Caco-2 (cell line): ENCODE data around the gene ACSM6. TPM values are rescaled to one million over a fixed set of nuclear protein-coding genes. Genes with fewer than 3 reads are reported as not detected.

Experiments used
- BruUV-seq: library from RNA; stranded (reverse); fragments of 400-500 nt; replicated peaks from 2 replicates; lab custom pipeline; 2021; lab: Mats Ljungman, UMichigan
- CTCF ChIA-PET: fragments of 300-600 bp; sonication (Branson Sonifier 250); formaldehyde crosslinking; loops from one replicate; lab custom pipeline; 2022; ENCODE audit warnings: antibody characterized with exemption; lab: Charles Lee
- POLR2A ChIA-PET: fragments of 300-600 bp; sonication (Branson Sonifier 250); formaldehyde crosslinking; loops from one replicate; lab custom pipeline; 2022; ENCODE audit warnings: antibody characterized with exemption; lab: Charles Lee
- DNase-seq, 2 experiments: peaks; one replicate each; pipeline versions ENCODE4 v3.0.0 to v3.0.0-alpha.2; 2020 to 2022
- H3K27me3 ChIP-seq: replicated peaks from 2 replicates; pipeline ENCODE4 v1.6.0; 2011; ENCODE audit warnings: low read length; ENCODE audit not compliant: control insufficient read depth, insufficient read depth
- H3K36me3 ChIP-seq: 2 replicates; pipeline ENCODE4 v1.5.1; 2011; ENCODE audit warnings: low read length; ENCODE audit not compliant: control insufficient read depth, insufficient read depth
- H3K4me1 ChIP-seq: fragments of 250-450 bp; sonication (Bioruptor Pico); 2 replicates; pipeline ENCODE4 v1.5.1; 2020; ENCODE audit warnings: mild to moderate bottlenecking
- H3K4me3 ChIP-seq: 2 replicates; pipeline ENCODE4 v1.5.1; 2011; ENCODE audit warnings: low read depth, mild to moderate bottlenecking, control low read depth, low read length
- H3K9me3 ChIP-seq: fragments of 250-450 bp; sonication (Bioruptor Pico); 2 replicates; pipeline ENCODE4 v1.5.1; 2020; ENCODE audit warnings: mild to moderate bottlenecking, moderate library complexity
- H3K27ac Mint-ChIP-seq: one replicate; pipeline ENCODE4 v1.8.0; 2022; ENCODE audit warnings: mixed read lengths; ENCODE audit not compliant: unreplicated experiment
- H3K27me3 Mint-ChIP-seq: one replicate; pipeline ENCODE4 v1.8.0; 2022; ENCODE audit warnings: mixed read lengths; ENCODE audit not compliant: insufficient read depth, unreplicated experiment
- H3K36me3 Mint-ChIP-seq: one replicate; pipeline ENCODE4 v1.8.0; 2022; ENCODE audit warnings: mild to moderate bottlenecking, mixed read lengths; ENCODE audit not compliant: insufficient read depth, unreplicated experiment
- H3K4me1 Mint-ChIP-seq: one replicate; pipeline ENCODE4 v1.8.0; 2022; ENCODE audit warnings: low read depth, mixed read lengths; ENCODE audit not compliant: unreplicated experiment
- H3K4me3 Mint-ChIP-seq: one replicate; pipeline ENCODE4 v1.8.0; 2022; ENCODE audit warnings: mild to moderate bottlenecking, moderate library complexity, mixed read lengths; ENCODE audit not compliant: unreplicated experiment
- H3K9me3 Mint-ChIP-seq: one replicate; pipeline ENCODE4 v1.8.0; 2022; ENCODE audit warnings: mixed read lengths; ENCODE audit not compliant: unreplicated experiment
- intact Hi-C: fragments of 100-400 bp; cut with micrococcal nuclease; formaldehyde crosslinking; loops from one replicate; pipeline ENCODE4 v1.10.0; 2022; ENCODE audit not compliant: unreplicated experiment
- total RNA-seq: library from RNA; stranded (reverse); gene quantifications from 2 replicates; pipeline ENCODE4 v1.2.3, GENCODE V29; 2022
- TF ChIP-seq, protein P1 (sequence below), 2 experiments: fragments of 200-600 bp in 1 of 2; IDR thresholded peaks; 1 replicate in 1 of 2; 2 replicates in 1 of 2; pipeline versions ENCODE4 v1.5.1 to v1.8.0; 2011 to 2022; ENCODE audit warnings: antibody characterized with exemption in 1 of 2, control low read depth in 1 of 2, inconsistent platforms in 1 of 2, low read depth in 1 of 2, low read length in 1 of 2, mild to moderate bottlenecking in 1 of 2, moderate library complexity in 1 of 2; ENCODE audit not compliant: insufficient read depth in 1 of 2, severe bottlenecking in 1 of 2, unreplicated experiment in 1 of 2

The ACSM6 gene
- total RNA-seq, 1 experiment from 2014 or later, result not detected

DNA sequence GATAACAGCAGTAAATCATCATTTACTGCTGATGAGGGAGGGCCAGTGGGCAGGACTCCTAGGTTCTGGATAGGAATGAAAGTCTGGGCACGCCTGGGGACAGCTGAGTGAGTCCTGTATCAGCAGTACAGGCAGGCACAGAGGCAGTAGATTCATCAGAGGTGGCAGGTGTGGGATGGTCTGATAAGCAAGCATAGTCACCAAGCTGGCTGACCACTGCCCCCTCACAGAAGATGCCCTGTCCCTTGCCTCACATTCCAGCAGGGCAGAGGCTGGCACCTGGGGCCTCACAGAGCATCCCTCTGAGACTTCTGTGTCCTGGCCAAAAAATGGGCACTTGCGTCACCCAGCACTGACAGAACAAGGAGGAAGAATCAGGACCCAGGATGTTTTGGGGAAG lies 23.2 kb upstream of the ACSM6 start:
- Mint-ChIP-seq H3K27ac (no peak overlapping the region), H3K36me3 (peaks cover 7% of the 10 kb centered on the region), H3K27me3 (no peaks in the 10 kb centered on the region), H3K9me3 (no peaks in the 10 kb centered on the region), H3K4me1 (no peaks in the 10 kb centered on the region), H3K4me3 (no peak overlapping the region)
- Histone ChIP-seq H3K9me3 (peaks cover 6% of the 10 kb centered on the region), H3K4me1 (peaks cover 7% of the 10 kb centered on the region; the same call in 1 of the 2 replicates), H3K27me3 (no peaks in the 10 kb centered on the region), H3K36me3 (no peaks in the 10 kb centered on the region), H3K4me3 (no peak overlapping the region)
- TF ChIP-seq, protein P1, sequence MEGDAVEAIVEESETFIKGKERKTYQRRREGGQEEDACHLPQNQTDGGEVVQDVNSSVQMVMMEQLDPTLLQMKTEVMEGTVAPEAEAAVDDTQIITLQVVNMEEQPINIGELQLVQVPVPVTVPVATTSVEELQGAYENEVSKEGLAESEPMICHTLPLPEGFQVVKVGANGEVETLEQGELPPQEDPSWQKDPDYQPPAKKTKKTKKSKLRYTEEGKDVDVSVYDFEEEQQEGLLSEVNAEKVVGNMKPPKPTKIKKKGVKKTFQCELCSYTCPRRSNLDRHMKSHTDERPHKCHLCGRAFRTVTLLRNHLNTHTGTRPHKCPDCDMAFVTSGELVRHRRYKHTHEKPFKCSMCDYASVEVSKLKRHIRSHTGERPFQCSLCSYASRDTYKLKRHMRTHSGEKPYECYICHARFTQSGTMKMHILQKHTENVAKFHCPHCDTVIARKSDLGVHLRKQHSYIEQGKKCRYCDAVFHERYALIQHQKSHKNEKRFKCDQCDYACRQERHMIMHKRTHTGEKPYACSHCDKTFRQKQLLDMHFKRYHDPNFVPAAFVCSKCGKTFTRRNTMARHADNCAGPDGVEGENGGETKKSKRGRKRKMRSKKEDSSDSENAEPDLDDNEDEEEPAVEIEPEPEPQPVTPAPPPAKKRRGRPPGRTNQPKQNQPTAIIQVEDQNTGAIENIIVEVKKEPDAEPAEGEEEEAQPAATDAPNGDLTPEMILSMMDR (IDR thresholded peaks at IDR 0.05; ENCODE audit: insufficient read depth in 1 of 2, low read depth in 1 of 2, low read length in 1 of 2, severe bottlenecking in 1 of 2, unreplicated experiment in 1 of 2), result no peak
- intact Hi-C loops, result no loop called here
- BruUV-seq, result no TSS peak
- DNase-seq, result no peak
- ChIA-PET CTCF (no interaction called here), POLR2A (no interaction called here)

DNA sequence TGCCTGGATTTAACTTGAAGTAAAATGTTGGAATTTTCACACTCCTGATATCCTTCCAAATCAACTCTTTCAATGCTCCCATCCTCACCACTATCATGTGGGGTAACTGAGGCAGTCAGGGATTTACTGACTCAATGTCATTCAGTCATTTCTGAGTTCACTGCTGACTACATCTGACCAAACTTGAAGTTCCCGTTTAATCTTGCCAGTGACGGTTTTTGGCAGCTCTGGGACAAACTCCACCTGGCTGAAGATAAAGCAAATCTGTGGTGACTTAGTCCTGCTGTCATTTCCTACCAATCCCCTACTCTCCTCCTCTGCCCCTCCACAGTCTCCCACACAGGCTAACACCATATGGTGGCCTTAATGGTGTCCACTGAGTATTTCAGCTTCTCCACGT lies 22.7 kb upstream of the ACSM6 start:
- ChIA-PET POLR2A (no interaction called here), CTCF (no interaction called here)
- TF ChIP-seq, protein P1 (IDR thresholded peaks at IDR 0.05; ENCODE audit: insufficient read depth in 1 of 2, low read depth in 1 of 2, low read length in 1 of 2, severe bottlenecking in 1 of 2, unreplicated experiment in 1 of 2), result no peak
- intact Hi-C loops, result no loop called here
- no peaks in the 10 kb centered on the region for H3K9me3 Mint-ChIP-seq
- H3K4me1 Mint-ChIP-seq, result no peaks in the 10 kb centered on the region
- H3K4me3 Mint-ChIP-seq, result no peak overlapping the region
- no peak for DNase-seq
- no peak overlapping the region for H3K27ac Mint-ChIP-seq
- no peaks in the 10 kb centered on the region for H3K36me3 ChIP-seq
- H3K27me3 Mint-ChIP-seq, result no peaks in the 10 kb centered on the region
- no peaks in the 10 kb centered on the region for H3K27me3 ChIP-seq
- BruUV-seq, result no TSS peak
- peaks cover 7% of the 10 kb centered on the region for H3K36me3 Mint-ChIP-seq
- peaks cover 9% of the 10 kb centered on the region for H3K4me1 ChIP-seq
- H3K9me3 ChIP-seq, result peaks cover 11% of the 10 kb centered on the region
- H3K4me3 ChIP-seq, result no peak overlapping the region

DNA sequence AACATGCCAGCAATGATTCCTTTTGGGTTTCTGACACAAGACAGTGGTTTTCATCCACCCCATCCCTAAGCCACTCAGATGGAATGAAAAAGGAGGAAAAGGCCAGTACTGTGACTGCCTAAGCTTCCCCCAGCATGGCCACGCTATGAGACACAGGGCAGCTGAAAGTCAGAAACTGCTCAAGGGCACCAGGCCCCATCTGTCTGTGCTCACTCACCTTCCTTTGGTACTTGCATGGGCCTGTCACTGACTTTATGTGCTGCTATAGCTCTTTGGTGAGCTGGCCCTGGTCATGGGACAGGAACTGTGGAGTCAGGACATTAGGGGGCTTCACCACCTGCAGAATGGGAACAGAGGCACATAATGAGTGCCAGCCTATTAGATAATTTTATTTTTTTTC lies 21.2 kb upstream of the ACSM6 start:
- BruUV-seq, result no TSS peak
- Histone ChIP-seq H3K36me3 (no peaks in the 10 kb centered on the region), H3K27me3 (no peaks in the 10 kb centered on the region), H3K4me1 (peaks cover 24% of the 10 kb centered on the region), H3K9me3 (peaks cover 24% of the 10 kb centered on the region), H3K4me3 (no peak overlapping the region)
- TF ChIP-seq, protein P1 (IDR thresholded peaks at IDR 0.05; ENCODE audit: insufficient read depth in 1 of 2, low read depth in 1 of 2, low read length in 1 of 2, severe bottlenecking in 1 of 2, unreplicated experiment in 1 of 2), result no peak
- CTCF ChIA-PET, result no interaction called here
- H3K27me3 Mint-ChIP-seq, result no peaks in the 10 kb centered on the region
- no peaks in the 10 kb centered on the region for H3K9me3 Mint-ChIP-seq
- H3K27ac Mint-ChIP-seq, result no peak overlapping the region
- H3K4me3 Mint-ChIP-seq, result no peak overlapping the region
- intact Hi-C loops, result no loop called here
- peaks cover 6% of the 10 kb centered on the region for H3K4me1 Mint-ChIP-seq
- POLR2A ChIA-PET, result no interaction called here
- DNase-seq, result no peak
- H3K36me3 Mint-ChIP-seq, result peaks cover 11% of the 10 kb centered on the region
